GM23248 (cell line): Measurements from ENCODE around the gene SPOP.

Source experiments
- EZH2 ChIP-seq: fragments of 200-600 bp; sonication (generic); IDR thresholded peaks from 2 replicates; pipeline ENCODE4 v1.6.1; 2018; ENCODE audit warnings: antibody characterized with exemption, mild to moderate bottlenecking; ENCODE audit not compliant: insufficient read depth, poor library complexity, severe bottlenecking
- EZH2phosphoT487 ChIP-seq: fragments of 200-600 bp; sonication (generic); IDR thresholded peaks from 2 replicates; pipeline ENCODE4 v1.6.1; 2018; ENCODE audit warnings: antibody characterized with exemption, moderate library complexity, mild to moderate bottlenecking, low read depth; ENCODE audit not compliant: insufficient read depth

GRCh38 chr17:49582789-49583188 lies 95.1 kb downstream of the SPOP start:
- TF ChIP-seq EZH2 (no peak), EZH2phosphoT487 (no peak)
